ENCODE data around the gene PTX4.

Gene PTX4

GRCh38 chr16:1488619-1489018, at the start of gene PTX4:
Gene PTX4, minus strand, starts transcription at chr16:1488944. Its CDS starts 35 bp downstream, at chr16:1488909.
- peaks cover 6% of the 10 kb centered on the region for H3K4me1 ChIP-seq (ENCODE audit: control insufficient read depth, insufficient read depth, low read length)
- no peaks in the 10 kb centered on the region for H3K36me3 ChIP-seq (ENCODE audit: control insufficient read depth in 2 of 2, insufficient read depth in 2 of 2, low read length in 2 of 2)
- no peak within 1 kb of the TSS for H3K9ac ChIP-seq (ENCODE audit: low read length in 2 of 2)
- H3K27ac ChIP-seq (ENCODE audit: low read length), result no peak within 1 kb of the TSS
- H3K27me3 ChIP-seq (ENCODE audit: control insufficient read depth in 1 of 2, insufficient read depth in 2 of 2, low read length in 2 of 2), result no peaks in the 10 kb centered on the region
- no peaks in the 10 kb centered on the region for H3K9me3 ChIP-seq (ENCODE audit: control insufficient read depth in 2 of 2, low read length in 2 of 2)
- H3K4me3 ChIP-seq (ENCODE audit: low read length in 2 of 2), result no peak within 1 kb of the TSS

- Histone ChIP-seq H3K36me3 (ENCODE audit: control insufficient read depth in 2 of 2, insufficient read depth in 2 of 2, low read length in 2 of 2) (peaks cover 11 to 24% of the 10 kb centered on the region in 2 donors), H3K9me3 (ENCODE audit: control insufficient read depth in 2 of 2, low read length in 2 of 2) (no peaks in the 10 kb centered on the region), H3K9ac (ENCODE audit: low read length in 2 of 2) (no peak overlapping the region), H3K27ac (ENCODE audit: low read length) (peak overlapping the region; percentile 41), H3K4me1 (ENCODE audit: control insufficient read depth, insufficient read depth, low read length) (peaks cover 75% of the 10 kb centered on the region), H3K27me3 (ENCODE audit: control insufficient read depth in 1 of 2, insufficient read depth in 2 of 2, low read length in 2 of 2) (no peaks in the 10 kb centered on the region), H3K4me3 (ENCODE audit: low read length in 2 of 2) (peak overlapping the region in 1 of 2 donors; percentile 35)
Measured at GRCh38 chr16:1537763-1538289, 49.1 kb upstream of the PTX4 start.

DNA sequence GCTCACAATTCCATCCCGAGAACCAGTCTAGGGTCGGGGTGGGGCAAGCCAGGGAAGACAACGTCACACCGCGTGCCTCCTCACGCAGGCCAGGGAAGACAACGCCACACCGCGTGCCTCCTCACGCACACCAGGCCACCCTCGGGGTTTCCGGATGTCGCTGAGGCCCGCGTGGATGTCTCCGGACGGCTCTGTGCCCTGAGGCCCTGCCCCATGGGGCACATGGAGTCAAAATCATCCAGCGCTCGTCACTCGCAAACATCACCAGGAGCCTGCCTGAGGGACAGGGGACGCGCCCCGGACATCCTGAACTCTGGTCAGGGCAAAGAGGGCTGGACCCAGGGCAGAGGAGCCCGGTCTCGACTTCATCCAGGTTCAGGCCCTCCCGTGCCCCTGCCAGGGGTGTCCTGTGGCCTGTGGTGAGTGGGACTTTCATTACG, 48.4 kb upstream of the PTX4 start:
- peak overlapping the region; percentile 41 for H3K27ac ChIP-seq (ENCODE audit: low read length)
- peaks cover 8 to 19% of the 10 kb centered on the region in 2 donors for H3K36me3 ChIP-seq (ENCODE audit: control insufficient read depth in 2 of 2, insufficient read depth in 2 of 2, low read length in 2 of 2)
- no peak overlapping the region for H3K9ac ChIP-seq (ENCODE audit: low read length in 2 of 2)
- H3K27me3 ChIP-seq (ENCODE audit: control insufficient read depth in 1 of 2, insufficient read depth in 2 of 2, low read length in 2 of 2), result no peaks in the 10 kb centered on the region
- no peaks in the 10 kb centered on the region for H3K9me3 ChIP-seq (ENCODE audit: control insufficient read depth in 2 of 2, low read length in 2 of 2)
- peaks cover 75% of the 10 kb centered on the region for H3K4me1 ChIP-seq (ENCODE audit: control insufficient read depth, insufficient read depth, low read length)
- H3K4me3 ChIP-seq (ENCODE audit: low read length in 2 of 2), result peak overlapping the region in 1 of 2 donors; percentile 78

- Histone ChIP-seq H3K9ac (ENCODE audit: low read length in 2 of 2) (no peak overlapping the region), H3K4me3 (ENCODE audit: low read length in 2 of 2) (peak overlapping the region in 1 of 2 donors; percentile 78), H3K4me1 (ENCODE audit: control insufficient read depth, insufficient read depth, low read length) (peaks cover 79% of the 10 kb centered on the region), H3K27ac (ENCODE audit: low read length) (no peak overlapping the region), H3K9me3 (ENCODE audit: control insufficient read depth in 2 of 2, low read length in 2 of 2) (no peaks in the 10 kb centered on the region), H3K27me3 (ENCODE audit: control insufficient read depth in 1 of 2, insufficient read depth in 2 of 2, low read length in 2 of 2) (no peaks in the 10 kb centered on the region), H3K36me3 (ENCODE audit: control insufficient read depth in 2 of 2, insufficient read depth in 2 of 2, low read length in 2 of 2) (peaks cover 8 to 18% of the 10 kb centered on the region in 2 donors)
Measured at GRCh38 chr16:1536601-1537000, 47.9 kb upstream of the PTX4 start.

DNA sequence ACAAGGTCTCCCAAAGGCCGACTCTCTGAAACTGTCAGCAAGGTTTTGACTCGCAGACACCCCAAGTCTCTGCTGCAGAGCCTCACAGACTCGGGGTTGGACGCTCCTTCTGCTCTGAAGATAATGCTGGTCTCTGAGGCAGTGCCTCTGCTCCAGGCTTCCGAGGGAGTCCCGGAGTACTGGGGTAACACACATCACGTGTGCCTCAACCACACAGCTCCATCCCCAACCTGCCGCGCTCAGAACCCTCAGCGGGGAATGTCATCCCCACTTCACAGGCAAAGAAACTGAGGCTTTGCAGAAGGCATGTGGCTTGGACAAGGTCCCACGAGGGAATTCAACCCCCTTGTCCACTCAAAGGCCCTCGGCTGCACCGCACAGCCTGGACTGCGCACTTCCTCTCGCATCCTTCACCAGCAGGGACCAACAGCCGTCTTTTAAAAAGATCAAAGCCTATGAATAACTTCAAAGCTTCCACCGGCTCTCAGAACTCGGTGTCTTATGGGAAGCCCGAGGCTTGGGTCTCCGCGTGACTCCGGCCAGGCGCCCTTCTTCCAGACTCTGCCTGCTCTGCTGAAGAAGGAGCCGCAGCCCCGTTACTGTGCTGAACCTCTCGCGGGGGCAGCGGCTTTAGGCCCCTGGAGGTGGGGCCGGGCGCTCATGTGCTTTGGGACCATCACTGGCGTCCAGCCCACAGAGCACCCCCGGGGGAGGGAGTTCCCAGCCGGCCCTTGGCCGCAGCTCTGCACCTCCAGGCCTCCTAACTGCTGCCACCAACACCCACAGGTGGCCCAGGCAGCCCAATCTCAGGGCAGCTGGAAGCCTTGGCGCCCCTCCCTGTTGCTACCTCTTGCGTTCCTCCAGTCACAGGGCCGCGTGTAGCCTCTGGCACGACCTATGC, 46.9 kb upstream of the PTX4 start:
- H3K9me3 ChIP-seq (ENCODE audit: control insufficient read depth in 2 of 2, low read length in 2 of 2), result no peaks in the 10 kb centered on the region
- H3K27me3 ChIP-seq (ENCODE audit: control insufficient read depth in 1 of 2, insufficient read depth in 2 of 2, low read length in 2 of 2), result no peaks in the 10 kb centered on the region
- peaks cover 88% of the 10 kb centered on the region for H3K4me1 ChIP-seq (ENCODE audit: control insufficient read depth, insufficient read depth, low read length)
- peaks cover 8 to 17% of the 10 kb centered on the region in 2 donors for H3K36me3 ChIP-seq (ENCODE audit: control insufficient read depth in 2 of 2, insufficient read depth in 2 of 2, low read length in 2 of 2)
- peak overlapping the region; percentile 11 for H3K27ac ChIP-seq (ENCODE audit: low read length)
- peak overlapping the region; percentile 61 to 78 for H3K4me3 ChIP-seq (ENCODE audit: low read length in 2 of 2)
- peak overlapping the region; percentile 47 to 65 for H3K9ac ChIP-seq (ENCODE audit: low read length in 2 of 2)

DNA sequence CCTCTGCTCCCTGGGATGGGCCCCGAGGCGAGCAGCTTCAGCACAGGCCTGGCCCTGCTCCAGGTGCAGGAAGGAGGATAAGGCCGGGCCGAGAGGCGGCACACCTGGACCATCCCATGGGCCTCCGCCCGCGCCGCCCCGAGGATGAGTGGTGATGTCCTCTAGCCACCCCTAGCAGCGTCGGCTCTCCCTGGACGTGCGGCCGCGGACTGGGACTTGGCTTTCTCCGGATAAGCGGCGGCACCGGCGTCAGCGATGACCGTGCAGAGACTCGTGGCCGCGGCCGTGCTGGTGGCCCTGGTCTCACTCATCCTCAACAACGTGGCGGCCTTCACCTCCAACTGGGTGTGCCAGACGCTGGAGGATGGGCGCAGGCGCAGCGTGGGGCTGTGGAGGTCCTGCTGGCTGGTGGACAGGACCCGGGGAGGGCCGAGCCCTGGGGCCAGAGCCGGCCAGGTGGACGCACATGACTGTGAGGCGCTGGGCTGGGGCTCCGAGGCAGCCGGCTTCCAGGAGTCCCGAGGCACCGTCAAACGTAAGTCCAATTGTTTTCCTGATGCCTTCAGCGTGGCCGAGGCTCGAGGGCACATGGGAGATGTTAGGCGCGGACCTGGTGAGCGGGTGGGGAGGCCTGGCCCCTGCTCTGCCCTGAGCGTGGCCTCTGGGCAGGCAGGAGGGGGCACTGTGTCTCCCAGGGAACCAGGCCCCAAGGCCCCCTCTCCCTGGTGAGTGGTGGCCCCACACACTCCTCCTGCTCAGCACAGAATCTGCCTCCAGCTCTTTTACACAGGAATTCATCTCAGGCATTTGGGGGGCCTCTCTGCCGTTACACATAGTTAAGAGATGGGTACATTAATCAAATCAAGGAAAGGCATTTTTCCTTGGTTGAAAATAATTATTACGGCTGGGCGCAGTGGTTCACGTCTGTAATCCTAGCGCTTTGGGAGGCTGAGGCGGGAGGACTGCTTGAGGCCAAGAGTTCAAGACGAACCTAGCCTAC, 45.6 kb upstream of the PTX4 start:
- H3K4me1 ChIP-seq (ENCODE audit: control insufficient read depth, insufficient read depth, low read length), result peaks cover 85% of the 10 kb centered on the region
- peaks cover 3 to 15% of the 10 kb centered on the region in 2 donors for H3K36me3 ChIP-seq (ENCODE audit: control insufficient read depth in 2 of 2, insufficient read depth in 2 of 2, low read length in 2 of 2)
- peak overlapping the region; percentile 61 to 78 for H3K4me3 ChIP-seq (ENCODE audit: low read length in 2 of 2)
- no peaks in the 10 kb centered on the region for H3K27me3 ChIP-seq (ENCODE audit: control insufficient read depth in 1 of 2, insufficient read depth in 2 of 2, low read length in 2 of 2)
- peak overlapping the region; percentile 55 to 65 for H3K9ac ChIP-seq (ENCODE audit: low read length in 2 of 2)
- H3K9me3 ChIP-seq (ENCODE audit: control insufficient read depth in 2 of 2, low read length in 2 of 2), result no peaks in the 10 kb centered on the region
- H3K27ac ChIP-seq (ENCODE audit: low read length), result peak overlapping the region; percentile 88

DNA sequence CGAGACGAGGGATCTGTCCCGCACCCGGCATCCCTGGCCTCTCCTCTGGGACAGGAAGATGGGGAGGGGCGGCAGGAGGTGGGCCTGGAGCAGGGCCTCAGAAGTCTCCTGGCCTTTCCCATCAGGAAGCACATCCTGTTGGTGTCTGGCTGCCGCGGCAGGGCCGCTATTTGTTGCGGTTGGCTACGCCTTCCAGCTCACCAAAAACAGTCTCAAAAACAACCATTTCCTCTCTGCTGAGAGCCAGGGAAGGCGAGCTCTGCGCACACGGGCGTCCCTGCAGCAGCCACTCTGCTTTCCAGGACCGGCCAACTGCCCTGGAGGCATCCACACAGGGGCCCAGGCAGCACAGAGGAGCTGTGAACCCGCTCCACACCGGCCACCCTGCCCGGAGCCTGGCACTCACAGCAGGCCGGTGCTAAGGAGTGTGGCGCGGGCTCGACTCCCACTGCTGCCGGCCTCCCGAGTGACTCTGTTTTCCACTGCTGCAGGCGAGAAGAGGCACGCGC, 44.8 kb upstream of the PTX4 start, which contains the start of gene TMEM204:
TSS of gene TMEM204 (plus strand) at position 224 of the 509 bp plus-strand sequence. CDS start 610 bp downstream, outside the sequence.
- H3K36me3 ChIP-seq (ENCODE audit: control insufficient read depth in 2 of 2, insufficient read depth in 2 of 2, low read length in 2 of 2), result peaks cover 3 to 15% of the 10 kb centered on the region in 2 donors
- H3K4me3 ChIP-seq (ENCODE audit: low read length in 2 of 2), result peak within 1 kb of the TSS; percentile 61 to 78
- H3K27ac ChIP-seq (ENCODE audit: low read length), result peak within 1 kb of the TSS; percentile 88
- H3K4me1 ChIP-seq (ENCODE audit: control insufficient read depth, insufficient read depth, low read length), result peaks cover 77% of the 10 kb centered on the region
- no peaks in the 10 kb centered on the region for H3K27me3 ChIP-seq (ENCODE audit: control insufficient read depth in 1 of 2, insufficient read depth in 2 of 2, low read length in 2 of 2)
- no peaks in the 10 kb centered on the region for H3K9me3 ChIP-seq (ENCODE audit: control insufficient read depth in 2 of 2, low read length in 2 of 2)
- peak within 1 kb of the TSS; percentile 55 to 65 for H3K9ac ChIP-seq (ENCODE audit: low read length in 2 of 2)

- Histone ChIP-seq H3K36me3 (ENCODE audit: control insufficient read depth in 2 of 2, insufficient read depth in 2 of 2, low read length in 2 of 2) (peaks cover 3 to 15% of the 10 kb centered on the region in 2 donors), H3K9ac (ENCODE audit: low read length in 2 of 2) (peak overlapping the region; percentile 55 to 65), H3K4me1 (ENCODE audit: control insufficient read depth, insufficient read depth, low read length) (peaks cover 71% of the 10 kb centered on the region), H3K4me3 (ENCODE audit: low read length in 2 of 2) (peak overlapping the region in 1 of 2 donors; percentile 78), H3K27me3 (ENCODE audit: control insufficient read depth in 1 of 2, insufficient read depth in 2 of 2, low read length in 2 of 2) (no peaks in the 10 kb centered on the region), H3K9me3 (ENCODE audit: control insufficient read depth in 2 of 2, low read length in 2 of 2) (no peaks in the 10 kb centered on the region), H3K27ac (ENCODE audit: low read length) (peak overlapping the region; percentile 88)
Measured at GRCh38 chr16:1532771-1533170, 44.0 kb upstream of the PTX4 start.

- peak overlapping the region; percentile 88 for H3K27ac ChIP-seq (ENCODE audit: low read length)
- H3K9ac ChIP-seq (ENCODE audit: low read length in 2 of 2), result peak overlapping the region; percentile 49 to 55
- peaks cover 67% of the 10 kb centered on the region for H3K4me1 ChIP-seq (ENCODE audit: control insufficient read depth, insufficient read depth, low read length)
- peak overlapping the region in 1 of 2 donors; percentile 78 for H3K4me3 ChIP-seq (ENCODE audit: low read length in 2 of 2)
- no peaks in the 10 kb centered on the region for H3K9me3 ChIP-seq (ENCODE audit: control insufficient read depth in 2 of 2, low read length in 2 of 2)
- no peaks in the 10 kb centered on the region for H3K27me3 ChIP-seq (ENCODE audit: control insufficient read depth in 1 of 2, insufficient read depth in 2 of 2, low read length in 2 of 2)
- H3K36me3 ChIP-seq (ENCODE audit: control insufficient read depth in 2 of 2, insufficient read depth in 2 of 2, low read length in 2 of 2), result peaks cover 0 to 11% of the 10 kb centered on the region in 2 donors
Measured at GRCh38 chr16:1532081-1532760, 43.5 kb upstream of the PTX4 start.
